GM11168 (cell line): ENCODE measurements around the gene LMAN1L.

ENCODE experiments used
- in situ Hi-C: fragments of 300-500 bp; cut with MboI; formaldehyde crosslinking; loops from one replicate; pipeline ENCODE4 v1.12.0; 2022; ENCODE audit warnings: low sequenced_read_pairs; ENCODE audit not compliant: unreplicated experiment

LMAN1L gene

DNA sequence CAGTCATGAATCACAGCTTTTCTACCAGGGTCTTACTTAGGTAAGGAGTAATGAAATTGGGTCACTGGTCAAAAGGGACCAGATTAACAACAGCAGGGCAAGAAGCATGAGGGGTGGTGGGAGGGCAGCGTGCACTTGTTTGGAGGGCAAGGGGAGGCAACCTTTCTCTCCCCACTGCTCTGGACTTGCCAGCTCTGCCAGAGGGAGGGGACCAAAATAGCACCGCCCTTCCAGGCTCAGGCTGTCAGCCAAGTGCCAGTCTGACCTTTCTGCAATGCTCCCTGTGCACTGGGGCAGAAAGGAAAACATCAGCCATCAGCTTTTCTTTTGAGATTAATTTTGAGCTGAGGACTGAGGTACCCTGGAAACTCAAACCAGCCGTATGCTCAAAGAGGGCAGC lies 34.8 kb downstream of the LMAN1L start:
- in situ Hi-C loops: no loop called here

DNA sequence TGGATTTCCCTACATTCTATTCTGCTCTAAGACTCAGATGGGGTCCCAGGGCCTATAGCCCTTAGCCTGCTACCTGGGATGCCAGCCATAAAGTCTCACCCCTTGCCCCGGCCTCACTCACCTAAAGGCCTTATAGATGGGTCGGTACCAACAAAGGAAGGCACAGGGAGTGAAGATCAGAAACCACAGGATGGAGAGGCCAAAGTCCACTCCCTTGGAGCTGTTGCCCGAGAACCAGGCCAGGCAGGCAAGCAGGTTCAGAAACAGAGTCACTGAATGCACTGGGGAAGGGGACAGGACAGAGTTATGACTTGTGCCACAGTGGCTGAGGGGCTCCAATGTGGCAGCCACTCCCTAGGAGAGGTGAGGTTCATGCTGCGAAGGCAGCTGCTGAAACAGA lies 37.8 kb downstream of the LMAN1L start:
- in situ Hi-C loops: no loop called here

DNA sequence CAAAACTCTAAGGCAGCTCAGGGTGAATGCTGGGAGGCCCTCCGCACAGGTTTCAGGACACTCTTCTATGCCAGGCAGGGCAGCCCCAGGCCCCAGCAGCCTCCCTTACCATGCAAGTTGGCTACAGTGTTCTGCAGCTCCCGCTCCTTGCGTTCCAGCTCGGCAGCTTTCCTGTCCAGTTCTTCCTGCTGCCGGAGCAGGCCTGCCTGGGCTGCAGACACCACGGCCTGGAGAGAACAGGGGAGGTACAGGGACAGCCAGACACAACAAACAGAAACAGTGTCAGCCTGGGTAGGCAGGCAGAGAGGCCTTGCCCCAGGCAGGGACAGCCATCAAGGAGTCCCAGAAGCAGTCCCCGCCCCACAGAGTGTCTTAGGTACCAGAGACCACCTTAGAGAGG lies 39.3 kb downstream of the LMAN1L start:
- in situ Hi-C loops: no loop called here

DNA sequence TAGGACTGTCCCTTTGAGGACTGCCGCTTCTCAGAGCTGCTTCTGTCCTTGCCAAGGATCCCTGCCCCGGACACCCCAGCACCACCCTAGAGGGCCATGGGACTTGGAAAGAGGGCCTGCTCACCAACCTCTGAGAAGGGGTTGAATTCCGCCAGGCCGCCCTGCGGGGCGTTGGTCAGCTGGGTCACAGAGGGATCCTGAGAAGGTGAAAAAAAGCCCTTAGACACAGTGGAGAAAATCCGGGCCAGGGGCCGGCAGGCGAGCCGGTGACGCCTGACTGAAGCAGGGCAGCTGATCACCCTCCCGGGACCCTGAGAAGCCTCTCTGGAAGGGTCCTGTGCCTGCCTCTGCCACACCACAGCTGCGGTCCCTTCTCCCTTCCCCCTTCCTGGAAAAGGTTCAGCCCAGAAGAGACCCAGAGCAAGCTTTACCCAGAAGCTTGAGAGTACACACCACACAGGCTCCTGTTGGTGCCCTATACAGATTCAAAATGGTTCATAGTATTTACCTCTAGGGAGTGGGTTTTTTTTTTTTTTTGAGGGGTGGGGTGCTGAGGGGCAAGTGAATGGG lies 41.9 kb downstream of the LMAN1L start:
- in situ Hi-C loops: no loop called here

DNA sequence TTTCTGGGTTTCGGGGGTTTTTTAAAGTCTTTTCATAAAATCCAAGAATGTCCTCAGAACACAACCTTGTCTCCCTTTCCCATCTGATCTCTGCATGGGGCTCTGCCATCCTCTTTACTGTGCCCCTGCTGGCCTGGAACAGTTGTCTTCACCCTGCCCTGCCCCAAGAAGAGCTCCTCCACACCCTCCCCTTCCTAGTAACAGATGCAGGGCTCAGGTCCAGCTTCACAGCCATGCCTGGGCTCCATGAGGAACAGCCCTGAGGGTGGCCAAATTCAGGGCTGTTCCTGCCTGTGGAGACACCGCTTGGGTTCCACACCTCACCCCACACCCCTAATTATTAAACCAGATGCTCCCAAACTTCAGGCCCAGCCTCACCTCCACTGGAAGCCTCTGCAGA lies 43.2 kb downstream of the LMAN1L start:
- in situ Hi-C loops: no loop called here

DNA sequence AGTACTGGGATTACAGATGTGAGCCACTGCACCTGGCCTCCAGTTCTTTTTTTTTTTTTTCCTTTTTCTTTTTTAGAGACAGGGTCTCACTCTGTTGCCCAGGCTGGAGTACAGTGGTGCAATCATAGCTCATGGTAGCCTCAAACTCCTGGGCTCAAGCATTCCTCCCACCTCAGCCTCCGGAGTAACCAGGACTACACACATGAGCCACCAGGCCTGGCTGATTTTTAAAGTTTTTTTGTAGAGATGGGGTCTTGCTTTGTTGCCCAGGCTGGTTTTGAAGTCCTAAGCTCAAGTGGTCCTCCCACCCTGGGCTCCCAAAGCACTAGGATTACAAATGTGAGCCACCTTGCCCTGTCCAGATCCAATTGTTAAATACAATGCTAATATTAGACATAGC lies 43.9 kb downstream of the LMAN1L start:
- in situ Hi-C loops: no loop called here

DNA sequence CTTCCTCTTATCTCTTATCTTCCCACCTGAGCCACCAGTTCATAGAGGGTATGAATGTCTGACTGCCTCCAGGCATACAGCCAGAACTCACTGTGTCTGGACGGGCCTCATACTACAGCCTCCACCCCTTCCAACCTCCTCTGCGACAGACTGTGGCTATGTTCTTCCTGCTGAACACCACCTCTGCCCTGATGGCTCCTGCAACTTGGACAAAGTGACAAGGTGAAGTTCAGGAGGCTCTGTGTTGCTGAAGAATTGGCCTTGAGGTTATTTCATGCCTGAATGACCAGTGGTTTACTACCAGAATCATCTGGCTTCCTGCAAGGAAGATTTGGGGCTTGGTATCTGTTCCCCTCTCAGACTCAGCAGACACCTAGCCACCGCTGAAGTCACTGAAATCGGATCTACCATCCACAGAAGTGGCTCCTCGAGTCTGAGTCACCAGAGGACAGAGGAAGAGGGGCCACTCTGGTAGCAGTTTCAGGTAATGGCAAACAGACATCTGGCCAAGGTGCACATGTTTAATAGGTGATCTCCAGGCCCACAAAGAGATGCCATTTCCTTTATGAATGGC lies 44.5 kb downstream of the LMAN1L start:
- in situ Hi-C loops: no loop called here

DNA sequence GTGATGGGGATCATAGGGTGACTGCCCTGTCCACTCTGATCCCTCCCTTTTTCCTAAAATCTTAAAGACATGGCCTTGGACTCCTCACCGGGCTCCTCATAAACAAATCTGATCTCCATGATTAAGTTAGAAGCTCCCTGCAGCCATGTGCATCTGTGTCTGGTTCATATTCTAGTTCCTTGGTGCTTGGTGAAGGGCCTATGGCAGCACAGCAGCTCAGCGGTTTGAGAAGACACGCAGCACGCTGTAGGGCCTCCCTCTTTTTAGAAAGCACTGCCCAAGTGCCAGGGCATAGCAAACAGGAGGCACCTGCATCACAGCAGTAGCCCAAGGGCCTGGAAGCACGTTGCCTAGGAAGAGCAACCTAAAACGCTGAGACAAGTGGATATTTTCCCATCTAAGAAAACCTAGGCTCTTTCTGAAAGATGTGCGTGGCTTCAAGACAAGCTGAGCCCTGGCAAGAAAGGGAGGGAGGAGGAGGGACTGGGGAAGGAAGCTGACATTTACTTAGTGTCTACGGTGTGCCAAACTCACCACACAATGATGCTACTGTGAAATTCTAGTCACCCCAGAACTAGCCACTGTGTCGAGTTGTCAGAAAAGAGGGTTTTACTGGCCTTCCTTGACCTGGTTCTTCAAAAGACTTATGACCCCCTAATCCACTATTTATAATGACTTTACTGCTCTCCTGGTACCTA lies 45.2 kb downstream of the LMAN1L start:
- in situ Hi-C loops: no loop called here

DNA sequence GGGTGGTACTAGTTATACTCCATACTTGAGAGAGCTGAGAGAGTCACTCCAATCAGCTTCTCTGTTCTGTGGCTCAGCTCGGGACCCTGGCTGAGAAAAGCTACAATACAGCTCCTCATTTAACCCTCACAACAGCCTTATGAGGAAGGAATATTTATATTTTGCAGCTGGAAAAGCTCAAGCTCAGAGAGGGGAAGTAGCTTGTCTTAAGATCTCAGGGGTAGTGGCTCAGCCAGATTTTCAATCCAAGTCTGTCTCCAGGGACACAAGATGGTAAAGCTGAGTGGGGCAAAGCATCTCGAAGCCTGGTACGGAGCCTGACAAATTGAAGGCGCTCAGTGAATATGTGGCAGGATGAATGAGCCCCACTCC lies 45.7 kb downstream of the LMAN1L start:
- in situ Hi-C loops: no loop called here

DNA sequence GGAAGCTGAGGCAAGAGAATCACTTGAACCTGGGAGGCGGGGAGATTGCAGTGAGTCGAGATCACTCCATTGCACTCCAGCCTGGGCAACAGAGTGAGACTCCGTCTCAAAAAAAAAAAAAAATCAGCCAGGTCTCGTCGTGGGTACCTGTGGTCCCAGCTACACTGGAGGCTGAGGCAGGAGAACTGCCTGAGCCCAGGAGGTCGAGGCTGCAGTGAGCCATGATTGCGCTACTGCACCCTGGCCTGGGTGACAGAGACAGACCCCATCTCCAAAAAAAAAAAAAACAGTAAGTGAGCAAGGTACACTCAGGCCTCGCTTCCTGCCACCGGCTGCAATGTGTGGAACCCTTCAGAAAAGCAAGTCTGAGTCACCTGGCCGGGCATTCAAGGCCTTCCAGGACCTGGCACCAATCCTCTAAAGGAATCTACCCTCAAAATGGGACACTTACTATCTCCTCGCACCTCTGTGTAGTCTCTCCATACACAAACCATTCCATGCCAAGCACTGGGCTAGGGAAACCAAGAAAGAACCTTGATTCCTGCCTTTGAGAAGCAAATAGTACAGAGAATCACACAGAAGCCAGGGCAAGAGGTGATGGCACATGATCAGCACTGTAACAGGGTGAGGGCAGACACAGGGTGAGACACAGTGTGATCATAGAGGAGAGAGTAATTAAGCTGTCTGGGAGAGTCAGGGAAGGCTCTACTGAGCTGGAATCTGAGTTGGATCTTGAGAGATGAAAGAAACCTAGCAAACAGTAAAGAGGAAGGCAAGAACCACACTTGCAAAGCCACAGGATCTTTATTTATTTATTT lies 50.8 kb downstream of the LMAN1L start:
- in situ Hi-C loops: no loop called here

DNA sequence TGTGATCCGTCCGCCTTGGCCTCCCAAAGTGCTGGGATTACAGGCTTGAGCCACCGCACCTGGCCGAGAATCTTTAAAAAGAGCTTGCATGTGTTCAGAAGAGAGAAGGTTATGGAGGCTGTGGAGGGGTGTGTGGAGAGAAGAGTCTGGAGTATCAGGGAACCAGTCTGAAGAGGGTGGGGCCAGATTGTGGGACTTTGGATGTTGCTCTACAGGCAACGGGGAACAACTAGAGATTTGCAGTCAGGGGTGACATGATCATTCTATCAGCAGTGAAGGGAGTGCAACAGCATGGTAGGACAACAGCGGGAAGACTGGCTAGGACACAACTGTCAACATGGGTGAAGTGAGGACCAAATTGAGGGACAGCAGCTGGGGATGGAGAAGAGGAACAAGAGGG lies 51.7 kb downstream of the LMAN1L start:
- in situ Hi-C loops: no loop called here

DNA sequence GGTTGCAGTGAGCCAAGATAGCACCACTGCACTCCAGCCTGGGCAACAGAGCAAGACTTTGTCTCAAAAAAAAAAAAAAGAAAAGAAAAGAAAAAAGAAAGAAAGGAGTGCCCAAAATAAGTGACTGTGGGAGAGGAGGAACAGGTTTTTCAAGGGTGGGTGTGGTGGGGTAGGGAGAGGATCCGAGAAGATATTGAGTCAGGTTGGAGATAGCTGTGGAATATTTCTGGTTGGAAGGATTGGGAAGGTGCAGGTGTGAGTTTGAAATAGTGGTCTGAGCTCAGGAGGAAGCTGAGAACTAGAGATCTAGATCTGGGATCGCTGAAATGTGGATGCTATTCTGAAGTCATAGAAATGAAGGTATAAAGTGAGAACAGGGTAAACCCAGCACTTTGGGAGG lies 52.7 kb downstream of the LMAN1L start:
- in situ Hi-C loops: no loop called here

DNA sequence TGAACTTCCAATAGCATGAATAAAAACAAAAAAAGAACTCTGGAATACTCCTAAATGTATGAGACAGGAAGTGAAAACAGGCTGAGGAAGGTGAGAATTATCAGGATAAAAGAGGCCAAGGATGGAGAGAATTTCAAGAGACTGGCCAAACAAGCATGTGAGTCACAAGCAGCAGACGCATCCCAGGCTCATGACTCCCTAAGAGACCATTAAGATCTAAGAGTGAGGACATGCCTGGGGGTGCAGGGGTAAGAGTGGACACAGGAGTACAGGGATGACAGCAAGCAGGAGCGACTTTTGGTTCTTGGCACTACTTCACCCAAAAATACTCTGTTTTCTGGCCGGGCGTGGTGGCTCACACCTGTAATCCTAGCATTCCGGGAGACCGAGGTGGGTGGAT lies 53.5 kb downstream of the LMAN1L start:
- in situ Hi-C loops: no loop called here

DNA sequence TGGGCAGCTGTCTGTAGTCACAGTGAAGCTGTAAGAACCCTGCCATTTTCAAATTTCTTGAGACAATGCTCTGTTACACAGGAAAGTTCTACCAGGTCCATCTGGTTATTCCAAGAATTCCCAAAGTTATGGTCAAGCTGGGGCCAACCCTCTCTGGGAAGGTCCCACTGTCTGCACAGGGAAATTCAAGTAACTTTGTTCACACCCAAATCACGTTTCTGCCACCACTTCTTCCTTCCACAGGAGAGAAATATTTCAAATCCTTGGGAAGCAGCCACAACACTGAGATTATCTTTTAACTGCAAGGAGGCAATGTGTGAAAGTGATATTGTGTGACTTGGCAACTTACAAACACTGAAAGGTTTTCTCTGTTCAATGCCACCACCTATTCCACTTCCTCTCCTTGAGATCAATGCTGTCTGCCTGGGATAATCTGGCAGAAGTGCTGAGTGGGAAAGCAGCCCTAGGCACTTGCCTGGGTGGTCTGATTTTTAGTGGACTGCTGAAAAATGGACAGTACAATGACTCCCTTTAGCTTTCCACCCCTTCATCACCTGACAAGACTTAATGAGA lies 54.9 kb downstream of the LMAN1L start:
- in situ Hi-C loops: no loop called here

DNA sequence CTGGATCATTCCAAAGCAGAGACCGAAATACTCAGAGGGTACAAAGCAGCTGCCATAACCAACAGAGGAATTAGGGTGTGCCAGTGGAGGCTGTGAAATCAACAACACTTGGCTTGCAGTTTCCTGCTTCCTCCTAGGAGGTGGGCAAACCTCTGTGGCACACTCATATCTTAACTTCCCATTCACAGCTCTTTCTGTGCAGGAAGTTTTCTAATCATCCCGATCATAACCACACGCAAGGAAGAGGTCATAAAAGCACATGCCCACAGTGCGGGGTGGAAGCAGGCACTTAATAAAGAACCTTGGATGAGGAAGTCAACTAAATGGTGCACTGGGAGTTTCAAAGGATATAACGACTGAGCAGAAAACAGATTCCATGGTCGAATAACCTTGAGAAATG lies 55.4 kb downstream of the LMAN1L start:
- in situ Hi-C loops: no loop called here

DNA sequence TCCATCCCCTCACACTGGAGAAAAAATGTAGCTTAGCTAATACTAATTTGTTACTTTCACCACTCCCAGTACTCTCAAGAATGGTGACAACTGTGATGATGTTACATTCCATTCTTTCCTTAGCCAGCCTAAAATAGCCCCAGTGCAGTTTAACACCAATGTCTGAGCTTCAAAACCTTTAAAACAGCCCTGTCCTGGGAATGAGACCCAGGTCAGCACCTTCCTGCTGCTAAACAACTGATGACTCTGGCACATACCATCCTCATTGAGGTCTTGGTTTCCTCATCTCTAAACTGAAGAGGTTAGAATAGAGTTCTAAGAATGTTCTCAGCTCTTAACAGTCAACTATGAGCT lies 56.7 kb downstream of the LMAN1L start:
- in situ Hi-C loops: no loop called here

DNA sequence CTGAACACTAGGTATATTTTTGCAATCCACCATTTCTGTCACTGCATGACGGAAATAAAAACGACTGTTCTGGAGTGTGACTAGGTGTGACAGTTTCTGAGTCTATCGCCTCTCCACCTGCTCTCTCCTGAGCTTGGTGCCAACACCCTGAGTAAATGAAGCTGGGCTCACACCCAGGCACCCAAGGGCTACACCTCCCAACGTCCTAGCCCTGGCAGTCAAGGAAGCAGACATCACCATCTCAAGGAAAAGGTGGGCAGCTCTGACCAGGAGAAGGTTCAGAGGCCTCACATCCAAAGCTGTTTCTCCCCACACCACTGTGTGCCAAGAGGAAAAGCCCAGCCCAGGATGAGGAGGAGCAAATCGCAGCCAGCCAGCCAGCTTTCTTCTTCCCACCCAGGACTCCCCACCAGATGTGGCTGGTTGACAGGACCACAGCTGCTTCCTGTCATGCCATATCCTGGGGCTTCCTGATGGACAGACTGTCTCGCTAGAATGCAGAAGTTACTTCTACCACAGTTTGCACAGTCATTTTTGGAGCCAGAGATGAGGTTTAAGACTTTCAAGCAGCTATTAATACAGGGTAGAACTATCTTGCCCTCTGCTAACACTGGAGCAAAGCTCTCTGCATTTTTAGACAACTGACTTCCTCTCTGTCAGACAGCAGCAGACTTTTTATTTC lies 57.2 kb downstream of the LMAN1L start:
- in situ Hi-C loops: no loop called here

DNA sequence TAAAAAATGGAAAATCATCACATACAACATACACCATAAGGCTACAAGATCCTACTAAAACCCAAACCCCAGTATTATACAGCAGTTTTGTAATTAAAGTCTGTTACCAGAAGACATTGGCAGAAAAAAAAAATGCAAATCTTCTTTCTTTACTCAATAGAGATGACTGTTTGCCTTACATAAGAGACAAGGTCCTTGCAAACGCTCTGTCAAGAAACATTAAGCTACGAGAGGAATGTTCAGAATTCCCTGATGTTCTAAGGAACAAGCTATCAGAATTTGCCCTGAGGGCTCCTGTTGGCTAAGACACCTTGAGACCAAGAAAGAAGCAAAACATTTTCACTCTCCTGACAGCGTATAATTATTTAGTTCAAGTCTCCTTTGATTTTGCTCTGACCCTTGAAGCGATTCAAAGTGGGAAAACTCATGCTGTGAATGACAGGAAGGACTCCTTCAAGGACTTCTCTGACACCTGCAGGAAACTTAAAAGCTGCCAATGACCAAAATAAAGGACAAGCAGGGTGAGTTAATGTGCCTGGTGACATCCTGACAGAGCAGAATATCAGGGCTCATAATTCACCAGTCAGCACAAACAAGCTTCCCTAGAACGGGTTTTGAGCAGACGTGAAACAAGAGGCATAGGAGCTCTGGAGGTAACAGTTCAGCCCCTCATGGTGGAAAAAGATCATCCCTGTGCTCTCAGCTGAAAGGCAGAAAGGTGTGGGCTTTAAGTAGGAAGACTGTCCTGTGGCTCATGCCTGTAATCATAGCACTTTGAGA lies 58.0 kb downstream of the LMAN1L start:
- in situ Hi-C loops: no loop called here

DNA sequence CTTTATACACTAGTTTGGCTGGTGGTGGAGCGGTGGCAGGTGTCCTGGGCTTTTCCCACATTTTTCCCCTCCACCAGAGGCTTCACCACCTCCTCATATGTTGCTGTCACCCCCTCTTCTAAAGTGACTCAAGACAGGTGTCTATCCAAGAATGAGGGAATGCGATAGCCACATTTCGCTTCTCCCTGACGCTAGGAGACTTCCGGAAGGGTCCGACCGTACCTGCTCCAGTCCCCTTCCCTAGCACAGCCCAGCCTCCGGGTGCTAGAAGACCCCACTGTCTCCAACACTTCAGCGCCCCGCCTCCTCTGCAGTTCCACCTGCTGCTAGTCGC lies 60.0 kb downstream of the LMAN1L start:
- in situ Hi-C loops: no loop called here
